SK-N-SH (cell line): ENCODE measurements around the gene GLRA3.

Experiments
- EZH2phosphoT487 ChIP-seq: fragments of 200-600 bp; sonication (generic); IDR thresholded peaks from 2 replicates; pipeline ENCODE4 v1.6.1; 2017; ENCODE audit warnings: low read depth, mixed run types, mild to moderate bottlenecking, antibody characterized with exemption, moderate library complexity, borderline replicate concordance
- POLR2AphosphoS5 ChIP-seq: IDR thresholded peaks from 2 replicates; pipeline ENCODE4 v1.6.1; 2012; ENCODE audit warnings: low read depth, low read length
- TAF1 ChIP-seq: IDR thresholded peaks from 2 replicates; pipeline ENCODE4 v1.6.1; 2012; ENCODE audit warnings: low read depth, mild to moderate bottlenecking, low read length, moderate library complexity, borderline replicate concordance
- USF2 ChIP-seq: fragments of 150-350 bp; IDR thresholded peaks from 2 replicates; pipeline ENCODE4 v1.6.1; 2017; ENCODE audit warnings: antibody characterized with exemption, low read length, low read depth, borderline replicate concordance
- TF ChIP-seq, protein P1 (sequence below): fragments of 200-600 bp; sonication (generic); IDR thresholded peaks from 2 replicates; pipeline ENCODE4 v1.6.1; 2017; ENCODE audit warnings: antibody characterized with exemption, mild to moderate bottlenecking, moderate library complexity

DNA sequence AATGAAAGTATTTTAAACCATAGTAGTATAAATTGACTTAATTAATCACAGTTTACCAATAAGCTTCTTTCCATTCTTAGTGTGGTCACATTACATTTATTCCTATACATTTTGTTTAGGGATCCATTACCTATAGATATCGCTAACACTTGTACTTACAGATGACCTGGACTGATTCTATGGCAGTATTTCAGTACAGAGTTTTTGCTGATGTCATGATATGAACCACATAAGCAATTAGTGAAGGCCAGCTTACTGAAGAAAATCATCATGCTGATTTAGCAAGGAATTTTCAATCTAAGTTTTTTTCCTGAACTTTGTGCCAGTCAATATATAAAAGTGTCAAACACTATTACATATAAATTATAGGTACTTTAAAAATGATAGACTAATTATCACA, 193.3 kb downstream of the GLRA3 start:
- TF ChIP-seq TAF1 (no peak), USF2 (no peak), POLR2AphosphoS5 (no peak), EZH2phosphoT487 (no peak)
- TF ChIP-seq, protein P1, sequence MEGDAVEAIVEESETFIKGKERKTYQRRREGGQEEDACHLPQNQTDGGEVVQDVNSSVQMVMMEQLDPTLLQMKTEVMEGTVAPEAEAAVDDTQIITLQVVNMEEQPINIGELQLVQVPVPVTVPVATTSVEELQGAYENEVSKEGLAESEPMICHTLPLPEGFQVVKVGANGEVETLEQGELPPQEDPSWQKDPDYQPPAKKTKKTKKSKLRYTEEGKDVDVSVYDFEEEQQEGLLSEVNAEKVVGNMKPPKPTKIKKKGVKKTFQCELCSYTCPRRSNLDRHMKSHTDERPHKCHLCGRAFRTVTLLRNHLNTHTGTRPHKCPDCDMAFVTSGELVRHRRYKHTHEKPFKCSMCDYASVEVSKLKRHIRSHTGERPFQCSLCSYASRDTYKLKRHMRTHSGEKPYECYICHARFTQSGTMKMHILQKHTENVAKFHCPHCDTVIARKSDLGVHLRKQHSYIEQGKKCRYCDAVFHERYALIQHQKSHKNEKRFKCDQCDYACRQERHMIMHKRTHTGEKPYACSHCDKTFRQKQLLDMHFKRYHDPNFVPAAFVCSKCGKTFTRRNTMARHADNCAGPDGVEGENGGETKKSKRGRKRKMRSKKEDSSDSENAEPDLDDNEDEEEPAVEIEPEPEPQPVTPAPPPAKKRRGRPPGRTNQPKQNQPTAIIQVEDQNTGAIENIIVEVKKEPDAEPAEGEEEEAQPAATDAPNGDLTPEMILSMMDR: no peak
